ENCODE results near the gene GPR68.
A peak's percentile ranks its signal among the peaks of the same experiment; 100 is the strongest.
"Not testable (repeated sequence)": the region's sequence is repeated elsewhere in the genome, so short reads cannot be mapped to it uniquely, and the experiment has no call there.

Gene GPR68

GRCh38 chr14:91255026-91255695 is 10.7 kb upstream of the GPR68 start:
- intact Hi-C loops (cut with DNase I), result no loop called here
- no peak for DNase-seq

- intact Hi-C loops (cut with DNase I), result no loop called here
- DNase-seq, result no peak
Measured at GRCh38 chr14:91254461-91254860, 10.0 kb upstream of the GPR68 start.

- no peak for DNase-seq
- intact Hi-C loops (cut with DNase I), result no loop called here
Measured at GRCh38 chr14:91253795-91254323, 9.4 kb upstream of the GPR68 start.

GRCh38 chr14:91252871-91253794 is 8.6 kb upstream of the GPR68 start:
- intact Hi-C loops (cut with DNase I), result no loop called here
- DNase-seq, result peak in 2 of 10 donors; percentile 50 to 88

- DNase-seq, result peak in 1 of 10 donors; percentile 46
- intact Hi-C loops (cut with DNase I), result no loop called here
Measured at GRCh38 chr14:91250912-91251311, 6.4 kb upstream of the GPR68 start.

GRCh38 chr14:91249841-91250616 is 5.5 kb upstream of the GPR68 start:
- peak in 2 of 10 donors; percentile 46 to 53 for DNase-seq
- intact Hi-C loops (cut with DNase I), result no loop called here

- intact Hi-C loops (cut with DNase I), result no loop called here
- DNase-seq, result peak in 1 of 10 donors; percentile 24
Measured at GRCh38 chr14:91246051-91246852, 1.7 kb upstream of the GPR68 start.

GRCh38 chr14:91245616-91246015 is 1.1 kb upstream of the GPR68 start:
- peak in 1 of 10 donors; percentile 71 for DNase-seq

GRCh38 chr14:91245029-91245428 is 525 bp upstream of the GPR68 start:
- DNase-seq, result peak in 1 of 10 donors; percentile 55
- intact Hi-C loops (cut with DNase I), result no loop called here

More at GRCh38 chr14:91245616-91246015, 1.1 kb upstream of the GPR68 start:
- intact Hi-C loops (cut with DNase I), result not testable (repeated sequence)

- no peak for DNase-seq
- intact Hi-C loops (cut with DNase I), result no loop called here
Measured at GRCh38 chr14:91243074-91243471, 1.4 kb downstream of the GPR68 start.

GRCh38 chr14:91242635-91243034 is 1.9 kb downstream of the GPR68 start:
- DNase-seq, result no peak
- intact Hi-C loops (cut with DNase I), result no loop called here

GRCh38 chr14:91241863-91242262 is 2.6 kb downstream of the GPR68 start:
- intact Hi-C loops (cut with DNase I), result no loop called here
- DNase-seq, result no peak

GRCh38 chr14:91238661-91239060 is 5.8 kb downstream of the GPR68 start:
- intact Hi-C loops (cut with DNase I), result no loop called here
- DNase-seq, result no peak

- intact Hi-C loops (cut with DNase I), result no loop called here
- DNase-seq, result no peak
Measured at GRCh38 chr14:91238085-91238484, 6.4 kb downstream of the GPR68 start.

- intact Hi-C loops (cut with DNase I), result no loop called here
- DNase-seq, result no peak
Measured at GRCh38 chr14:91237219-91237618, 7.3 kb downstream of the GPR68 start.

- intact Hi-C loops (cut with DNase I), result no loop called here
- DNase-seq, result peak in 1 of 10 donors; percentile 20
Measured at GRCh38 chr14:91235841-91236240, 8.7 kb downstream of the GPR68 start.

GRCh38 chr14:91234791-91235114 is 9.8 kb downstream of the GPR68 start:
- peak in 1 of 10 donors; percentile 55 for DNase-seq
- intact Hi-C loops (cut with DNase I), result no loop called here

- intact Hi-C loops (cut with DNase I), result no loop called here
- peak in 2 of 10 donors; percentile 64 to 85 for DNase-seq
Measured at GRCh38 chr14:91233936-91234790, 10.3 kb downstream of the GPR68 start.

GRCh38 chr14:91232603-91233002 is 11.9 kb downstream of the GPR68 start:
- intact Hi-C loops (cut with DNase I), result no loop called here
- DNase-seq, result peak in 1 of 10 donors; percentile 18

Data from posterior cingulate gyrus (tissue), 11 donors.